Measurements from ENCODE around the gene TBX4.
"Not testable (repeated sequence)": the region's sequence is repeated elsewhere in the genome, so short reads cannot be mapped to it uniquely, and the experiment has no call there.

TBX4 gene

DNA sequence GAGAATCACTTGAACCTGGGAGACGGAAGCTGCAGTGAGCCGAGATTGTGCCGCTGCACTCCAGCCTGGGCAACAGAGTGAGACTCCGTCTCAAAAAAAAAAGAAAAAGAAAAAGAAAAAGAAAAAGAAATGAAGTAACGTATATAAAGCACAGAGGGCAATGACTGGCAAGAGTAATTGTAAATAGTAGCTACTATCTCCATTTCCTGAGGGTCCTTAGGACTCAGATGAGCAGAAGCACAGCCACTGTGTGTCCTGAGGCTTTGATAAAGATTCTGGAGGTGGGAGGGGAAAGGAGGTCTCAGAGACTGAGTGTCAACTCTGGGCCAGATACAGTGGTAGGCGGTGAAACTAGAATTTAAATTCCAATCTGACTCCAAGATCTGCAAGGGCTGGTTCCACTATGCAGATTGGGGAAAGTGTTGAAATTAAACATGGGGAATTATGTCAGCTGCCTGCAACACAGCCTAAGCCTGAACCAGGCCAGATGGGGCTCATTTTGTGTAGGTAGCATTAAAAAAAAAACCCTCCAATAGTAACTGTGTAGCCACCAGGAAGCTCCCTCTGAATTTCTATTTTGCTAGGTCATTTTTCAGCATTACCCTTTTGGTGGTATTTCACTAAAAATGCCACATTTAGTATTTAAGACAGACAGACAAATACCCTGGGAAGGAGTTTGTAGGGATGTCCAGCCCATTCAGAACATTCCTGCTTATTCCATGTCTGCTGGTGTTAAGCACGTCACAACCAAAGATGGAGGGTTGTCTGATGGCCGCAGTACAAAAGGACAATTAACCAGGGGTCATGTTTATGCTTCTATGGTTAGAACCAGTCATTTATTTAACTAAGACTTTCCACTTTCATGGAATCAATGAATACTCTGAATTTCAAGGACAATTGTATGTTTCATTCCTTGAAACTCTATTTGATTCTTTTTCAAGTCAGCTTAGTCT lies 46.1 kb downstream of the TBX4 start:
- DNase-seq (ENCODE audit: low read depth in 2 of 2), result no peak

DNA sequence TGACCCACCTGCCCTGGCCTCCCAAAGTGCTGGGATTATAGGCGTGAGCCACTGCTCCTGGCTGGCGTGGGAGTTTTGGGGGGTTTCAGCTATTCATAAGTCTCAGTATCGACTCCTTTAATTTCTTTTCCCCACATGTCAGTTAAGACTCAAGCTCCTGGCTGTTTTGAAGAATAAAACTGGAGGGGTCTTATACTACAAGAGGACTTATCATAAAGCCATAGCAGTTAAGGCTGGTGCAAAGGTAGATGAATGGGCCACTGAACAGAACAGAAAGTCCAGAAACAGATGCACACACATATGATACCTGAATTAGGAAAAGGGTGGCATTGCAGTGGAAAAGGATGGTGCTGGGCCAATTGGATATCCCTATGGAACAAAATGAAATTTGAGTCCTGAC lies 47.4 kb downstream of the TBX4 start:
- no peak for DNase-seq (ENCODE audit: low read depth in 2 of 2)

DNA sequence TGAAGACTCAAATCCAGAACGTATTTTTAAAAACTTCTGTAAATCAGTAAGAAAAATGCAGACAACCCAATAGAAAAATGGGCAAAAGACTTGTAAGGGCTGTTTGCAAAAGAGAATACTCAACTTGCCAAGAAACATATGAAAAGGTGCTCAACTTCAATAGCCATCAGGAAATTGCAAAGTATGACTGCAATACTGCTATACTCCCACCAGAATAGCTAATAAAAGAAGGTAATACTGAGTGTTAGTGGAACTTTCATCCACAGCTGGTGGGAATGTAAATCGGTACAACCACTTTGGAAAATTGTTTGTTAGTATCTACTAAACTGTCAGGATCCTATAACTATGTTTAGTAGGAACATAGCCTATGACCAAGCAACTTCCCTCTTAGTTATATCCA lies 48.1 kb downstream of the TBX4 start:
- DNase-seq (ENCODE audit: low read depth in 2 of 2), result no peak

DNA sequence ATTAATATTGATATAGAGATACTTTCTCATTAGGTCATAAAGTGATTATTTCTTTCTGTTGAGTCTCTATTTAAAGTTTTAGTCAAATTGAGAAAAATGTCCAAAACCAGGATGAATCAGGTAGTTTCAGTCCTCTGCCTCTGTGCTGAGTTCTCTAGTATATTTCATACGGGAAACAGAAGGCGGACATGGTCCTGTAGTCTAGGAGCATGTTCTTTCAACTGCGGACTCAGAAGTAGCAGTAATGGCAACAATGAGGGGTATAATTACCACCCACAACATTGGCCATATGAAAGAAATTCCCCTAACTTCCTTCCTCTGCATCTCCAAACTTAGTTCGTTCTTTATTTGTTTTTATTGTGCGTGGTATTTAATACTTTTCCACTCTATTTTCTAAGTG lies 50.1 kb downstream of the TBX4 start:
- DNase-seq (ENCODE audit: low read depth in 2 of 2), result no peak

DNA sequence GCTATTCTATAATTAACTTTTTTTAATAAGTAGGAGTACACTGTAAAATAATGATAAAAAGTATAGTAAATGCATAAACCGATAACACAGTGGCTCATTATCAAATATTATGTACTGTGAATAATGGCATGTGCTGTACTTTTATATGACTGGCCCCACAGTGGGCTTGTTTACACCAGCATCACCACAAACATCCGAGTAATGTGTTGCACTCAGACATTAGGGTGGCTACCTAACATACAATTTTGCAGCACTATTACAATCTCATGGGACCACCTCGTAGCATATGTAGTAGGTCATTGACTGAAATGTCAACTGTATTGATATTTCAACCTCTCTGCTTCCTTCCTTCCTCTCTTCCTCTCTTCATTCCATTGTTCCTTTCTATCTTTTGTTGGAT lies 51.7 kb downstream of the TBX4 start:
- DNase-seq (ENCODE audit: low read depth in 2 of 2), result no peak

DNA sequence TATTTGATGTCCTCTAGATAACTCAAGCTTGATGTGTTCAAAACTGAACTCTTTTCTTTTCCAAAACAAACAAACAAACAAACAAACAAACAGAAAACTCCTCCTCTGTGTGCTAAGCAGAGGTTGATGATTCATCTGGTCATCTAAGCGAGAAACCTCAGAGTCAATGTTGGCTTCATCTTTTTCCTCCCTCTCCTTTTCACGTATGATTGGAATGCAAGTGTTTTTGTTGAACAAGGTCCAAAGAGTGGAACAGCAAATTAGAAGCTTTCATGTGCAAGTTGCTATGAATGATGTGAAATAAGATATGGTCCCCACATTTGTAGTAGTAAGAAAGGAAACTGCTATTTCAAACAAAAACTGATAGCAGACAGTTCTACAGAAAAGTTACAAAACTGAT lies 52.5 kb downstream of the TBX4 start:
- no peak for DNase-seq (ENCODE audit: low read depth in 2 of 2)

DNA sequence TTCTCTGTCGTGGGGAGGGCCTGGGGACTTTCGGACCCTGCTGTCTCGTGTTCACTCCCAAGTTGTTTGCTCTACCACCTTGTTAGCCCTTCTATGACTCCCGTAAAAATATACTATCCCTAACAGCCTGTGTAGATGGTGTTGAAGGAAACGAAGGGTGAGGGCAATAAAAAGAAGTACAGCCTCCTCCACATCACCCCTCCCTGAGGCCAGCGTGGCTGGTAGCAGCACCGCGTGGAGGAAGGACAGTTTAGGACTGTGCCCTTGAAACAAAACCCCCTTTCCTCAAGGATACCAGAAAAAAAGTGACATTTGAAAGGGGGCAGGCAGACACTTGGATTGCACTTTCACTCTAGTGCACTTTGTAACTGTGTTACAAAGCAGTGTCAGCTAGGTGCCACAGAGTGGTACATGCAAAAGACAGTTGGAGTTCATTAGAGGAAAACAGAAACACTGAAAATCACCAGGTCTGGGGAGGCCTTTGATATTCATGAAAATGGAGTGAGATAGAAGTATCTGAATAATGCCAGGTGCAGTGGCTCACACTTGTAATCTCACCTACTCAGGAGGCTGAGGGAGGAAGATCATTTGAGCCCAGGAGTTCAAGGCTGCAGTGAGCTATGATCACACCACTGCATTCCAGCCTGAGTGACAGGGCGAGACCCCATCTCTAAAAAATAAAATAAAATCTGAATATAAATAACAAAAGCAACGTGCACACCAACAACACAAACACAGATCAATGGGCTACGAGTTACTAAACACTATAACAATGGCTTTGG lies 53.8 kb downstream of the TBX4 start:
- DNase-seq (ENCODE audit: low read depth in 2 of 2), result no peak

DNA sequence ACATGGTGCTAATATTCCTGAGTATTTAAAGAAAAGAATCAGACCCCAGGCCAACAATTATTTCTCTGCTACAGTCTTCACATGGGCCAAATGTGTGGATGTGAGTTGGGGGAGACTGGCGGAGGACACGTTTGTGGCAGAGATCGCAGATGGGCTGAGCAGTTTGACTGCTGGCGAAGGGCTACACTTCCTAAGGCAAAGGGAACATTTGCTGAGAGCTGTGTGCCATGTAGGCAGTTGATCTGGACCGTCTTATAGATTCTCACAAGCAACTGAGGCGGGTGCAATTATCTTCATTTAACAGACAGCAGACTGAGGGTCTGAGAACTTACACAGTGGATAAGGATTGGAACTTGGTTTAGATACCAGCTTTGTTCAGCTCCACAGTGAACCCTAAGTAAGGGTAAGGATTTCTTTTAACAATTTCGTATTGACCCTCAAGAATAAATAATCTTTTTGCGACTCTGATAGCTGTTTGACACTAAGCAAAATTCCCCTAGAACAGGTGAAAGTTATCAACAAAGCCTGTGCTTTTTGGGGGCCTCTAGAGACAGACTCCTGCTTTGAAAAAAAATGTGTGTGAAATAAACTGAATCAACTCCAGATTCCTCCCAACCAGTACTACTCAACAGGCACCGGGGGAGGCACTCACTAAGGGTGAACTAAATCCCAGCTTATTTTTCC lies 55.3 kb downstream of the TBX4 start:
- no peak for DNase-seq (ENCODE audit: low read depth in 2 of 2)

DNA sequence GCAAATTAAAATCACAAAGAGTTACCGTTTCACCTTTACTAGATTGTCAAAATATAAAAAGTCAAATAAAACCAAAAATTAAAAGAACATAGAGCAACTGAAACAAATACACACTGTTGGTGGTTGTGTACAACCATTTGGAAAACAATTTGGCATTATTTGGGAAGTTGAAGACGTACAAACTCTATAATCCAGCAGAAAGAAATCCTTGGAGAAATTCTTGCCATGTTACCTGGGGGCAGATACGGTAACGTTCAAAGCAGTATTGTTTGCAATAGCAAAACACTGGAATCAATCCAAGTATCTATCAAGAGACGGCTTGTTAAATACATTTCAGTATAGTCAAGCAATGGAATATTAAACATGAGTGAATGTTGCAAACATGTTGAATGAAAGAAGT lies 56.7 kb downstream of the TBX4 start:
- DNase-seq (ENCODE audit: low read depth in 2 of 2), result no peak

DNA sequence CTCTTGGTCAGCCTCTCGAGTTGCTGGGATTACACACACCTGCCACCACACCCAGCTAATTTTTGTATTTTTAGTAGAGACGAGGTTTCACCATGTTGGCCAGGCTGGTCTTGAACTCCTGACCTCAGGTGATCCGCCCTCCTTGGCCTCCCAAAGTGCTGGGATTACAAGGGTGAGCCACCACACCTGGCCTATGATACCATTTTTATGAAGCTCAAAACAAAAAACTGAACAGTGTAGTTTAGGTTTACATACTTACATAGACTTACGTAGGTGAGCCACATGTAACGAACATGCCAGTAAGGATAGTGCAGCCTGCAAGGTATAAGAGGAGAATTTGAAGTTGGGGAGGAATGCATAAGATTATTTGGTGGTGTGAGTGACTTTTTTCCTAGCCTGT lies 57.2 kb downstream of the TBX4 start:
- not testable (repeated sequence) for DNase-seq (ENCODE audit: low read depth in 2 of 2)

DNA sequence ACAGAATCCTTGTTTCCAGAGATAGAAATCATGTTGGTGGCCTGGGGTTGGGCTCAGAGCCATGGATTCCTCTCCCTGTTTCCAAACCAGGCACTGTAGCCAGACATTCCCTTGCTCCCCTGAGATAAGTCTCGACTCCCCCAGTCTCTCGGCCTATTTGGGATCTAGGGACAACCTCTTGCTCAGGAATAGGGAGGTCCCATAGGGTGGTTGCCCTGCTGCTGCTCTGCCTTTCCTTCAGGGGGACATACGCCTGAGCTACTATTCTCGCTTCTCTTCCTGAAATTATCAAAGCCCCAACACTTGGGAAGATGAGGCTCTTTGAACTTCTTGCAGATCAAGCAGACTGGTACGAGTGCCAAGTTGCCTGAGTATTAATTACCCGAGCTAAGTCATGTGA lies 58.0 kb downstream of the TBX4 start:
- no peak for DNase-seq (ENCODE audit: low read depth in 2 of 2)

DNA sequence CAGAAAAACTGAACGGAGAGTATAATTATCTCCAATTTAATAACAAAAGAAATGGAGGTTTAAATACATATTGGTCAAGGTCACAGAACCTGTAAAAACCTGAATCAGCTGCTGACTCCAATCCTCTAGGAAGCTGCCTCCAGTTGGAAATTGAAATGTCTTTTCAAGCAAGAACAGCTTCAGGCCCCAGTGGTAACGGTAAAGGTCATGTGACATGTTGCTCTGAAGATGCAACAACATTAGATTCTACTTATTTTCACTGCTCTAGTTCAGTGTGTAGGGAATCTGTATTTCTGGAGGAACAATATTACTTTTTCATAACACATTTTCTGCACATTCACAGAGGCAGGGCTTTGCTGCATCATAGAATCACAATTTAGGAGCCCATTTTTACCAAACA lies 58.8 kb downstream of the TBX4 start:
- no peak for DNase-seq (ENCODE audit: low read depth in 2 of 2)

DNA sequence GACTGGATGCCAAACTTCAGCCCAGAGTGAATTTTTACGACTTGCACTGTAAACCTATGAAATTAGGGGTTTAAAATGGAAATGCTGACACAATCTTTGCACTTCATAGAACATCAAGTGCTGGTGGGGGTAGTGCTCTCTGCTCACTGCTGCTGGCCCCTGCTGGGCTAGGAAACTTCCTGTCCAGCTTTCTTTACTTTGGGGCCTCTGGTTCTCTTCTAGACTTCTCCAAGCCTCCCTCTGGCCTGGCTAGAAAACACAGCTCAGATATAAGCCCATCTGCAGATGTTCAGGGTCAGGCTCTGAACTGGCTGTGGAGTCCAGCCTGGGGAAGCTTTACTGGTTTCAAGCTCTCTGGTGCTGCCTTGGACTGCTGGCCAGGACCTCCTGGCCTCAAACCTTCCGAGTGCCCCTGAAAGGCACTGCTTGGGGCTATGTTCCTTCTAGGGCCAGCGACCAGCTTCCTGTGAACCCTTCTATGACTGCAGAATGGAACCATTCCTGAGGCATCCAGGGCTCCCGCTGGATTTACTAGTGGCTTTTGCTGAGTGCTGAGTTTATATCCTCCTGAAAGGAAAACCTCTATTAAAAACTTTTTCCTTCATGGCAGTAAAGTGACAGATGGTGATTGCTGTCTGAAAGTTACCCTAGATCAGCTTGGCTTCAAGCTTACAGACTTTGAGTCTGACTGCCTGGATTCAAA lies 59.4 kb downstream of the TBX4 start:
- no peak for DNase-seq (ENCODE audit: low read depth in 2 of 2)

DNA sequence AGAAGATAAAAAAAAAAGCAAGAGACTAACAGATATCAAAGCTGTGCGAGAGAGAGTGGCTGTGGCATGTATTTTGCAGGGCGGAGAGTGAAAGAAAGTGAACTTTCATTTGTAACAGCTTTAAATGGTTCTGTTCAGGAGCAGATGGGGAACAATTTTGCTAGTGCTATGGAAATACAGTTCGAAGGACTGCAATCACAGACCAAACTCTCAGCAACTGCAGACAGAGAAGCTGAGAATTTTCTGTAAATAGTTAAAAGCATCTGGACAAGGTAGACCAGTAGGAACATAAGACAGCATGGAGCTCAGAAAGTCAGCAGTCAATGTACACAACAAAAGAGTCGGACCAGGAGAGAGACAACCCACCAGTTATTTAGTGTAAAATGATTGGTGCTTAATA lies 62.3 kb downstream of the TBX4 start:
- no peak for DNase-seq (ENCODE audit: low read depth in 2 of 2)

DNA sequence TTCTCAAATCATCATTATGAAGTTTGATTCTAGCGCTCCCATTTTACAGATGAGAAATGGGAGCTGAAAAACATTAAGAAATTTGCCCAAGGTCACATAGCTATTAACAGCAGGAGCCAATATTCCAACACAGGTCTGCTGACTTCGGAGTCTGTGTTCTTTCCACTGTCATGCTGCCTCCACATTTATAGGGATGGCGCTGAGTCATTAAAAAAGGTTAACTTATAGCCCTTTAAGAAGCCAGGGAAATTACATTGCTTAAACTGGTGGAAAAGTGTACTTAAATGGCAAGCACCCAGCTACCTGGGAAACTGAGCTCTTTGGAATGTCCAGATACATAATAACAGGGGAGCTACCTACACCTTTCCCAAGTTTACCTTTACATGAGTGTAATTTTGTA lies 65.0 kb downstream of the TBX4 start:
- DNase-seq (ENCODE audit: low read depth in 2 of 2), result no peak

DNA sequence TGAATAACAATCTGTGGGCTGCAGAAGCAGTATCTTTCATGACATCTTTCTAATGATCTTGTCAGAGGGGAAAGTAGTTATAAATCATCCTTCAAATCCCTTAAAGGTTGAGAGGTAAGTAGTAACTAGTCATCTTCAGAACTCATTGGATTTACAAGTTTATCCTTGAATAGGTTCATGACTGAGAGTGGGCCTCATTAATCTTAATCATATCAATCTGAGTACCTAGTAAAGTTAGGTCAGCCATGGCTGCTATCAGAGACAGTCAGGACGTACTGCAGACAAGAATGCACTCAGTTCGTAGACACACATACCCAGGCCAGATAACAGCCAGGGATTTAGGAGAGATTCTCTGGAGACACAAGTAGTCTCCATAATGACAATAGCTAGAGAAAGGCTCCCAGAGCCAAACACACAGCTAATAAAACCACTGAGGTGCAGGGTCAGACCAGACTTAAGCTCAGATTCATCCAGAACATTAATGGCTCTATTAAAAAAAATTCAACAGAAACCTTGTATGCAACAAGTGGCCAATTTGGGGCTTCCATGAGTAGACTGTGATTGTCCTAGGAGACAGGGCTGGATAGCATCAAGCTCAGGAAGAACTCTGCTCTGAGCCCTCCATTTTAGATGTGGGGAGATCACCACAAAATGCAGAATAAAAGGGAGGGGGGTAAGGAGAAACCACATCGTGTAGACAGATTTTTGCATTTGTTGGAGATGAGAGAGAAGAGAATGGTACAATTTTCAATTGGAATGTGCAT lies 65.8 kb downstream of the TBX4 start:
- DNase-seq (ENCODE audit: low read depth in 2 of 2), result no peak

DNA sequence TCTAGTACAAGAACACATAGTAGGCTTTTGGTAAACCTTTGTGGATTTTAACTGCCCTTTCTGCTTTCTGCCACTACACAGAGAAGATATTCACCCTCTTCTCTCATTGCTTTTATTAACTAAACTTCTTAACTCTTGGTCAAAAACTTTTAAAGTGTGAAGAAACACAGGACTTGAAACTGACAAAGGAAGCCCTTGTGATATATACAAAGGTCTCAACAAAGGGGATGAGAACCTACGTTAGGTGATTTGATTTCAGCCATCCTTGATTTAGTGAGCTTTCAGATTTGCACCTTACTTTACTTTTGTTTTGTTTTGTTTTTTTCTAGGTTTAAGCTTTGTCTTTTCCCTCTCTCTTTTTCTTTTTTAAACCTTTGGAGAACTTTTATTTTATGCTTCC lies 66.9 kb downstream of the TBX4 start:
- no peak for DNase-seq (ENCODE audit: low read depth in 2 of 2)

DNA sequence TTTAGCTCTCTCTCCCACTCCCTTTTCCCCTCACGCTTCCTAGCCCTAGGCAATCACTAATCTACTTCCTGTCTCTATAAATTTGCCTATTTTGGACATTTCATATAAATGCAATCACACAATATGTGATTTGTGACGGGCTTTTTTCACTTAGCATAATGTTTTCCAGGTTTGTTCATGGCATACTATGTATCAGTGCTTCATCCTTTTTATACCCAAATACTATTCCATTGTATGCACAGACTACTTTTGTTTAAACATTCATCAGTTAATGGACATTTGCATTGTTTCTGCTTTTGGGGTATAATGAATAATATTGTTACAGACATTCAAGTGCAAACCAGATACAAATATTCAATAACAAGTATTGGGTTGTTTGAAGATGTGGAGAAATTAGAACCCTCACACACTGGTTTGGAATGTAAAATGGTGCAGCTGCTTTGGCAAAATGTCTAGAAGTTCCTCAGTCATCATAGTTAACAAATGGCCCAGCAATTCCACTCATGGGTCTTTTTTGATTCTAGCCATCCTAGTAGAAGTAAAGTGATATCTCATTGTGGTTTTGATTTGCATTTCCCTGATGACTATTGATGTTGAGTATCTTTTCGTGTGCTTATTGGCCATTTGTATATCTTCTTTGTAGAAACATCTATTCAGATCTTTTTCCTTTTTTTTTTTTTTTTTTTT lies 67.7 kb downstream of the TBX4 start:
- no peak for DNase-seq (ENCODE audit: low read depth in 2 of 2)

DNA sequence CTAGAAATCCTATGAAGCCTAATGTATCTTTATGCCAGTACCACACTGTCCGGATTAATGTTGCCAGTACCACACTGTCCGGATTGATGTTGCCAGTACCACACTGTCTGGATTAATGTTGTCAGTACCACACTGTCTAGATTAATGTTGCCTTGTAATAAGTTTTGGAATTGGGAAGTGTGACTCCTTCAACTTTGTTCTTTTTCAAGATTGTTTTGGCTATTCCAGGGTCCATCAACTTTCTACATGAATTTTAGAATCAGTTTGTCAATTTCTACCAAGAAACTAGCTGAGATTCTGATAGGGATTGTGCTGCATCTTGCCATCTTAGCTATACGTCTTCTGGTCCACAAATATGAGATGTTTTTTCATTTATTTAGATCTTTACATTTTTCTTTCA lies 68.7 kb downstream of the TBX4 start:
- no peak for DNase-seq (ENCODE audit: low read depth in 2 of 2)

DNA sequence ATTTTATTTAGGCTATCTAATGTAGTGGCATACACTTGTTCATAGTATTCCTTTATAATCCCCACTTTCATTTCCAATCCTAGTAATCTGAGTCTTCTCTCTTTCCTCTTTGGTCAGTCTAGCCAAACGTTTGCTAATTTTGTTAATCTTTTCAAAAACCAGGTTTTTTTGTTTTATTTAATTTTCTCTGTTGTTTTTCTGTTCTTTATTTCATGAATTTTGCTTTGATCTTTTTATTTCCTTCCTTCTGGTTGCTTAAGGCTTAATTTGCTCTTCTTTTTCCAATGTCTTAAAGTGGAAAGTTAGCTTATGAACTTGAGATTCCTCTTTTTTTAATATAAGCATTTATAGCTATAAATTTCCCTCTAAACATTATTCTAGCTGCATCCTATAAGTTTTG lies 69.9 kb downstream of the TBX4 start:
- no peak for DNase-seq (ENCODE audit: low read depth in 2 of 2)

DNA sequence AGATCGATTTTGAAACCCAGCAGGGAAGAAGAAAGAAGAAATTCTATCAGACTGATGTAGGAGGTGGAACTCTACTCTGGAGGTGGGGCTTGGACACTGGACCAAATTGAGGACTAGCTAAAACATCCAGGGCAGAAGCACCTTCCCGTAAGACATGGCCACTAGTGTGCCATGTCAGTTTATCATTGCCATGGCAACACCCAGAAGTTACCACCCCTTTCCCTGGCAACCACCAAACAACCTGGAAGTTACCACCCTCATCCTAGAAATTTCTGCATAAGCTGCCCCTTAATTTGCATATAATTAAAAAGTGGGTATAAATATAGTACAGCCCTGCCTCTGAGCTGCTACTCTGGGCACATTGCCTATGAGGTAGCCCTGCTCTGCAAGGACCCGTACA lies 72.1 kb downstream of the TBX4 start:
- no peak for DNase-seq (ENCODE audit: low read depth in 2 of 2)

Measured in stimulated activated CD8-positive, alpha-beta memory T cell treated with anti-CD3 and anti-CD28 coated beads, Interleukin-2, amount 100 ng/mL, for 48 hours (primary cell).